Stimulated activated CD4-positive, alpha-beta T cell treated with anti-CD3 and anti-CD28 coated beads, Interleukin-4, amount 100 ng/mL, for 1 hour (primary cell): ENCODE results near the gene MRPL34.
"Not testable (repeated sequence)": the region's sequence is repeated elsewhere in the genome, so short reads cannot be mapped to it uniquely, and the experiment has no call there.

Experiments used
- DNase-seq: peaks from one replicate; pipeline ENCODE4 v3.0.0-alpha.2; 2020

The MRPL34 gene

GRCh38 chr19:17286263-17286662 lies 19.4 kb upstream of the MRPL34 start:
- no peak for DNase-seq

- no peak for DNase-seq
Measured at GRCh38 chr19:17286752-17287151, 18.9 kb upstream of the MRPL34 start.

GRCh38 chr19:17289489-17289888 lies 16.2 kb upstream of the MRPL34 start:
- DNase-seq, result peak; percentile 53

GRCh38 chr19:17292301-17293074 lies 13.2 kb upstream of the MRPL34 start:
- peak; percentile 82 for DNase-seq

GRCh38 chr19:17293605-17294004 lies 12.1 kb upstream of the MRPL34 start:
- DNase-seq, result no peak

- peak; percentile 61 for DNase-seq
Measured at GRCh38 chr19:17294051-17294891, 11.4 kb upstream of the MRPL34 start.

- DNase-seq, result not testable (repeated sequence)
Measured at GRCh38 chr19:17295551-17295950, 10.1 kb upstream of the MRPL34 start.

GRCh38 chr19:17296273-17296672 lies 9.4 kb upstream of the MRPL34 start:
- DNase-seq, result no peak

GRCh38 chr19:17296976-17297375 lies 8.7 kb upstream of the MRPL34 start:
- no peak for DNase-seq

GRCh38 chr19:17300992-17301619 lies 4.6 kb upstream of the MRPL34 start:
- no peak for DNase-seq

- DNase-seq, result peak; percentile 42
Measured at GRCh38 chr19:17302391-17303166, 3.1 kb upstream of the MRPL34 start.

- DNase-seq, result peak; percentile 92
Measured at GRCh38 chr19:17303167-17303939, 2.3 kb upstream of the MRPL34 start, which contains the start of gene ABHD8. Gene ABHD8 (minus strand): TSS chr19:17303425. CDS start chr19:17301616, 1,809 bp downstream.

- DNase-seq, result no peak
Measured at GRCh38 chr19:17303940-17304267, 1.8 kb upstream of the MRPL34 start.

- DNase-seq, result no peak
Measured at GRCh38 chr19:17304386-17305215, 1.1 kb upstream of the MRPL34 start.

GRCh38 chr19:17305216-17305516 lies 506 bp upstream of the MRPL34 start:
- no peak for DNase-seq

GRCh38 chr19:17306285-17306714 lies 628 bp downstream of the MRPL34 start:
- no peak for DNase-seq

GRCh38 chr19:17307876-17308377 lies 2.3 kb downstream of the MRPL34 start:
- no peak for DNase-seq

- DNase-seq, result peak; percentile 96
Measured at GRCh38 chr19:17309198-17309964, 3.7 kb downstream of the MRPL34 start, which contains the start of gene DDA1. Gene DDA1 (plus strand): TSS chr19:17309563. CDS start chr19:17309655, 92 bp downstream.

GRCh38 chr19:17309965-17310461 lies 4.3 kb downstream of the MRPL34 start:
- DNase-seq, result no peak
